EH (cell line): ENCODE results near the gene MAP2K5.

Experiments used
- DNase-seq: peaks from one replicate; pipeline ENCODE4 v3.0.0-alpha.2; 2015; ENCODE audit warnings: low read depth

MAP2K5 gene

GRCh38 chr15:67758619-67759300 is 216.3 kb downstream of the MAP2K5 start:
- DNase-seq = no peak

GRCh38 chr15:67760901-67761300 is 218.4 kb downstream of the MAP2K5 start:
- no peak for DNase-seq

GRCh38 chr15:67761343-67761742 is 218.8 kb downstream of the MAP2K5 start:
- no peak for DNase-seq

- peak; percentile 28 for DNase-seq
Observed at GRCh38 chr15:67762610-67763368, 220.3 kb downstream of the MAP2K5 start.

GRCh38 chr15:67765701-67766100 is 223.2 kb downstream of the MAP2K5 start:
- no peak for DNase-seq

- no peak for DNase-seq
Observed at GRCh38 chr15:67766968-67767367, 224.5 kb downstream of the MAP2K5 start.

- DNase-seq = peak; percentile 29
Observed at GRCh38 chr15:67768313-67768977, 225.9 kb downstream of the MAP2K5 start.

- DNase-seq = no peak
Observed at GRCh38 chr15:67769497-67770357, 227.2 kb downstream of the MAP2K5 start.

- no peak for DNase-seq
Observed at GRCh38 chr15:67770358-67770628, 227.8 kb downstream of the MAP2K5 start.

- DNase-seq = no peak
Observed at GRCh38 chr15:67771189-67771800, 228.8 kb downstream of the MAP2K5 start.

- no peak for DNase-seq
Observed at GRCh38 chr15:67774626-67775025, 232.1 kb downstream of the MAP2K5 start.

GRCh38 chr15:67775250-67775649 is 232.7 kb downstream of the MAP2K5 start:
- no peak for DNase-seq

- DNase-seq = no peak
Observed at GRCh38 chr15:67775998-67776397, 233.5 kb downstream of the MAP2K5 start.

- DNase-seq = peak; percentile 61
Observed at GRCh38 chr15:67776600-67776999, 234.1 kb downstream of the MAP2K5 start.

GRCh38 chr15:67777071-67777470 is 234.6 kb downstream of the MAP2K5 start:
- no peak for DNase-seq

GRCh38 chr15:67777773-67778172 is 235.3 kb downstream of the MAP2K5 start:
- DNase-seq = peak; percentile 1

- DNase-seq = no peak
Observed at GRCh38 chr15:67778968-67779548, 236.6 kb downstream of the MAP2K5 start.

- DNase-seq = no peak
Observed at GRCh38 chr15:67779549-67780111, 237.1 kb downstream of the MAP2K5 start.

GRCh38 chr15:67781061-67781460 is 238.6 kb downstream of the MAP2K5 start:
- DNase-seq = no peak

- no peak for DNase-seq
Observed at GRCh38 chr15:67781907-67782690, 239.6 kb downstream of the MAP2K5 start.

GRCh38 chr15:67782691-67782991 is 240.1 kb downstream of the MAP2K5 start:
- DNase-seq = no peak
